H1 (cell line): Measurements from ENCODE around the gene ZNF221. TPM values are rescaled to one million over a fixed set of nuclear protein-coding genes. Genes with fewer than 3 reads are reported as not detected.

ENCODE experiments used
- CTCF ChIA-PET: fragments of 300-600 bp; sonication (Branson Sonifier 250); formaldehyde crosslinking; loops from one replicate; lab custom pipeline; 2021; ENCODE audit not compliant: partially characterized antibody; lab: Charles Lee
- POLR2A ChIA-PET: fragments of 300-600 bp; sonication (Branson Sonifier 250); formaldehyde crosslinking; loops from one replicate; lab custom pipeline; 2021; ENCODE audit warnings: inconsistent platforms; ENCODE audit not compliant: partially characterized antibody; lab: Charles Lee
- DNase-seq, 2 experiments: peaks; one replicate each; pipeline versions ENCODE4 v3.0.0 to v3.0.0-alpha.2; 2010 to 2022; ENCODE audit warnings: low spot score in 2 of 2, low read depth in 1 of 2, mixed read lengths in 1 of 2
- FAIRE-seq: peaks from 2 replicates; lab custom pipeline; 2011; peaks lifted over from hg19 to GRCh38; lab: Jason Lieb, UNC
- H2AFZ ChIP-seq: 2 replicates; pipeline ENCODE4 v1.8.1; 2012; ENCODE audit warnings: low read length, inconsistent platforms
- H2AK5ac ChIP-seq: 2 replicates; pipeline ENCODE4 v1.6.1; 2013; ENCODE audit warnings: low read depth, low read length
- H2BK120ac ChIP-seq: replicated peaks from 2 replicates; pipeline ENCODE3; 2013; ENCODE audit warnings: low read depth, low read length, inconsistent platforms
- H2BK12ac ChIP-seq: 2 replicates; pipeline ENCODE4 v1.6.1; 2013; ENCODE audit warnings: low read depth, low read length
- H2BK15ac ChIP-seq: 2 replicates; pipeline ENCODE4 v1.6.1; 2013; ENCODE audit warnings: low read length
- H2BK20ac ChIP-seq: 2 replicates; pipeline ENCODE4 v1.6.1; 2013; ENCODE audit warnings: low read length
- H2BK5ac ChIP-seq: 2 replicates; pipeline ENCODE4 v1.6.1; 2013; ENCODE audit warnings: low read depth, low read length
- H3K14ac ChIP-seq: 2 replicates; pipeline ENCODE4 v1.6.1; 2013; ENCODE audit warnings: inconsistent platforms; ENCODE audit not compliant: insufficient read length
- H3K18ac ChIP-seq: 2 replicates; pipeline ENCODE4 v1.6.1; 2013; ENCODE audit warnings: low read length; ENCODE audit errors: extremely low read depth
- H3K23ac ChIP-seq: 2 replicates; pipeline ENCODE4 v1.6.1; 2013; ENCODE audit warnings: inconsistent platforms; ENCODE audit not compliant: insufficient read length
- H3K23me2 ChIP-seq: 2 replicates; pipeline ENCODE4 v1.6.1; 2013; ENCODE audit warnings: low read depth, low read length
- H3K27ac ChIP-seq: 2 replicates; pipeline ENCODE4 v1.6.1; 2011; ENCODE audit warnings: low read depth, low read length, inconsistent platforms
- H3K27me3 ChIP-seq, 4 experiments: replicated peaks in 1 of 4; 1 replicate in 1 of 4; 2 replicates in 3 of 4; pipeline versions ENCODE4 v1.6.1 to v1.8.1; 2011 to 2013; ENCODE audit warnings: low read length in 3 of 4, mild to moderate bottlenecking in 3 of 4, inconsistent platforms in 2 of 4, mixed read lengths in 2 of 4, moderate library complexity in 1 of 4; ENCODE audit not compliant: control insufficient read depth in 3 of 4, insufficient read depth in 3 of 4; ENCODE audit errors: extremely low read depth in 1 of 4
- H3K36me3 ChIP-seq, 4 experiments: 2 replicates each; pipeline versions ENCODE4 v1.6.1 to v1.8.1; 2011 to 2013; ENCODE audit warnings: mild to moderate bottlenecking in 4 of 4, low read length in 3 of 4, moderate library complexity in 2 of 4, control low read depth in 1 of 4, inconsistent platforms in 1 of 4; ENCODE audit not compliant: insufficient read depth in 4 of 4, control insufficient read depth in 2 of 4
- H3K4ac ChIP-seq: replicated peaks from 2 replicates; pipeline ENCODE3; 2013; ENCODE audit warnings: low read length, low read depth, mixed read lengths, inconsistent platforms; ENCODE audit not compliant: insufficient read length
- H3K4me1 ChIP-seq, 4 experiments: replicated peaks in 1 of 4; 1 replicate in 1 of 4; 2 replicates in 3 of 4; pipeline versions ENCODE4 v1.6.1 to v1.8.1; 2011 to 2013; ENCODE audit warnings: low read length in 3 of 4, inconsistent platforms in 2 of 4, mixed read lengths in 1 of 4; ENCODE audit not compliant: insufficient read depth in 4 of 4, control insufficient read depth in 3 of 4
- H3K4me2 ChIP-seq, 2 experiments: 2 replicates each; pipeline versions ENCODE4 v1.6.1 to v1.8.1; 2011 to 2013; ENCODE audit warnings: low read depth in 2 of 2, low read length in 2 of 2, control low read depth in 1 of 2, inconsistent platforms in 1 of 2, mild to moderate bottlenecking in 1 of 2; ENCODE audit not compliant: insufficient read depth in 1 of 2
- H3K4me3 ChIP-seq, 4 experiments: fragments of 200-600, 300-600 bp in 1 of 4; sonication (generic), shearing (Covaris generic), sonication (Bioruptor Twin) in 1 of 4; 2 replicates each; pipeline versions ENCODE4 v1.5.1 to v1.8.1; 2011 to 2016; ENCODE audit warnings: low read length in 4 of 4, low read depth in 3 of 4, control low read depth in 2 of 4, inconsistent platforms in 2 of 4, mild to moderate bottlenecking in 2 of 4, mixed read lengths in 1 of 4, moderate library complexity in 1 of 4; ENCODE audit not compliant: insufficient read depth in 2 of 4; ENCODE audit errors: extremely low read depth in 1 of 4
- H3K56ac ChIP-seq: replicated peaks from 2 replicates; pipeline ENCODE3; 2013; ENCODE audit warnings: low read depth, mild to moderate bottlenecking, mixed read lengths, low read length, inconsistent platforms; ENCODE audit not compliant: insufficient read length
- H3K79me1 ChIP-seq: 2 replicates; pipeline ENCODE4 v1.6.1; 2013; ENCODE audit warnings: low read depth, low read length, control low read depth
- H3K79me2 ChIP-seq, 2 experiments: 2 replicates each; pipeline versions ENCODE4 v1.6.1 to v1.8.1; 2012 to 2013; ENCODE audit warnings: low read length in 2 of 2, mild to moderate bottlenecking in 2 of 2, inconsistent platforms in 1 of 2; ENCODE audit not compliant: insufficient read depth in 2 of 2, control insufficient read depth in 1 of 2
- H3K9ac ChIP-seq, 4 experiments: replicated peaks in 1 of 4; 1 replicate in 1 of 4; 2 replicates in 3 of 4; pipeline versions ENCODE4 v1.6.1 to v1.8.1; 2011 to 2013; ENCODE audit warnings: low read depth in 3 of 4, low read length in 3 of 4, control low read depth in 2 of 4, mild to moderate bottlenecking in 2 of 4, moderate library complexity in 2 of 4, inconsistent platforms in 1 of 4; ENCODE audit errors: extremely low read depth in 1 of 4
- H3K9me3 ChIP-seq, 2 experiments: 2 replicates each; pipeline versions ENCODE4 v1.6.1 to v1.8.1; 2012 to 2013; ENCODE audit warnings: mild to moderate bottlenecking in 2 of 2, moderate library complexity in 2 of 2, control low read depth in 1 of 2, inconsistent platforms in 1 of 2, low read depth in 1 of 2, low read length in 1 of 2, mixed read lengths in 1 of 2; ENCODE audit not compliant: insufficient read depth in 2 of 2
- H4K20me1 ChIP-seq, 2 experiments: replicated peaks in 1 of 2; 2 replicates each; pipeline versions ENCODE3 to v1.8.1; 2011 to 2013; ENCODE audit warnings: inconsistent platforms in 2 of 2, low read length in 2 of 2, mild to moderate bottlenecking in 1 of 2; ENCODE audit not compliant: insufficient read depth in 2 of 2, control insufficient read depth in 1 of 2
- H4K5ac ChIP-seq: 2 replicates; pipeline ENCODE4 v1.6.1; 2013; ENCODE audit warnings: low read length, low read depth, mixed read lengths, inconsistent platforms; ENCODE audit not compliant: insufficient read length
- H4K8ac ChIP-seq: 2 replicates; pipeline ENCODE4 v1.8.0; 2013; ENCODE audit warnings: mild to moderate bottlenecking, moderate library complexity, low read length, inconsistent platforms; ENCODE audit not compliant: insufficient read depth; ENCODE audit errors: extremely low read depth
- H4K91ac ChIP-seq: replicated peaks from 2 replicates; pipeline ENCODE3; 2013; ENCODE audit warnings: low read length, mixed read lengths, inconsistent platforms; ENCODE audit not compliant: insufficient read length
- E2F6 ChIP-seq: IDR thresholded peaks from 2 replicates; pipeline ENCODE4 v1.6.1; 2012; ENCODE audit warnings: inconsistent platforms
- EZH2 ChIP-seq: fragments of 200-600 bp; sonication (generic); IDR thresholded peaks from 2 replicates; pipeline ENCODE4 v1.7.1; 2012; ENCODE audit warnings: low read depth, mild to moderate bottlenecking, moderate library complexity, low read length, inconsistent platforms; ENCODE audit not compliant: severe bottlenecking
- GABPA ChIP-seq: IDR thresholded peaks from 2 replicates; pipeline ENCODE4 v1.6.1; 2011; ENCODE audit warnings: mild to moderate bottlenecking, low read length, moderate library complexity, borderline replicate concordance; ENCODE audit not compliant: insufficient read depth
- KDM4A ChIP-seq: IDR thresholded peaks from one replicate; pipeline ENCODE4 v1.7.1; 2012; ENCODE audit warnings: low read depth, mild to moderate bottlenecking, moderate library complexity, low read length, inconsistent platforms; ENCODE audit not compliant: severe bottlenecking
- PHF8 ChIP-seq: fragments of 200-600 bp; sonication (generic); conservative IDR thresholded peaks from 2 replicates; pipeline ENCODE4 v1.7.1; 2012; ENCODE audit warnings: low read depth, mild to moderate bottlenecking, inconsistent platforms, low read length, moderate library complexity
- SAP30 ChIP-seq: fragments of 300-600 bp; sonication (generic); IDR thresholded peaks from 2 replicates; pipeline ENCODE4 v1.7.1; 2012; ENCODE audit warnings: low read length, moderate library complexity, mild to moderate bottlenecking, inconsistent platforms; ENCODE audit not compliant: insufficient read depth, insufficient replicate concordance
- WGBS, 2 experiments: shearing (Covaris generic) in 1 of 2; methylation state at CpG; one replicate each; pipeline versions ENCODE4 v1.1.6 to v1.1.7; 2013 to 2015; ENCODE audit warnings: low lambda C conversion rate in 2 of 2, mixed read lengths in 2 of 2, inconsistent platforms in 1 of 2, low coverage in 1 of 2, missing lambda C conversion rate in 1 of 2; ENCODE audit not compliant: insufficient replicate concordance in 2 of 2, insufficient coverage in 1 of 2, insufficient read length in 1 of 2; ENCODE audit errors: extremely low coverage in 1 of 2, missing lambda C conversion rate in 1 of 2; 5-methylcytosine and 5-hydroxymethylcytosine counted together
- polyA plus RNA-seq, 7 experiments: library from polyadenylated mRNA; depleted of rRNA in 3 of 7; stranded (reverse) in 5 of 7; unstranded in 2 of 7; fragments of >200 nt in 5 of 7; fragments of 200-250 nt in 2 of 7; gene quantifications; 1 replicate in 5 of 7; 2 replicates in 1 of 7; 4 replicates in 1 of 7; pipeline versions ENCODE4 v1.2.1 to v1.2.3, GENCODE V29; 2011 to 2013; ENCODE audit warnings: missing spikeins in 2 of 7, mixed read lengths in 2 of 7
- total RNA-seq: library from RNA; stranded (reverse); fragmentation: NEBNext Ultra II Directional; extraction: Animal tissue kit (Norgen Biotek cat#: 25700); gene quantifications from 2 replicates; pipeline ENCODE4 v1.2.1, GENCODE V29; 2021

The ZNF221 gene
- total and polyA plus RNA-seq, 2 of the 8 experiments (the other 6 are each of a cell fraction or from before 2014, with no cell fraction given), result 0.50 to 8.4 TPM

DNA sequence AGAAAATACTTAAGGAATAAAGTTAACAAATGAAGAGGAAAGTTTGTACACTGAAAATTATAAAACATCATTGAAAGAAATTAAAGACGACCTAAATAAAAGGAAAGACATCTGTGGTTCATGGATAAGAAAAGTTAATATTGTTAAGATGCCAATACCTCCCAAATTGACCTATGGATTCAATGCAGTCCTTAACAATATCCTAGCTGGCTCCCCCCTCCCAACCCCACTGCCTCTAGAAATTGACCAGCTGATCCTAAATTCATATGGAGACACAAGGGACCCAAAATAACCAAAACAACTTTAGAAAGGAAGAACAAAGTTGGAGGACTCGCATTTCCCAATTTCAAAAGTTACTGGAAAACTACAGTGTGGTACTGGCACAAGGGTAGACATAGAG, 44.3 kb upstream of the ZNF221 start:
- 85% methylated on average over 2 of the region's 2 CpGs; no CpG with 5 or more reads in 1 of the 2 experiments for WGBS, 2 experiments
- FAIRE-seq, result no peak

More for the DNA sequence above, 44.3 kb upstream of the ZNF221 start:
- peaks cover 0 to 3% (median 2%) of the 10 kb centered on the region in 4 experiments; a peak in 4 of 7 replicates for H3K27me3 ChIP-seq
- no peak overlapping the region for H2AK5ac ChIP-seq
- H4K8ac ChIP-seq, result no peak overlapping the region
- H2BK120ac ChIP-seq, result no peak overlapping the region
- H3K4ac ChIP-seq, result no peak overlapping the region
- ChIA-PET POLR2A (no interaction called here), CTCF (no interaction called here)
- no peak overlapping the region for H3K23ac ChIP-seq
- no peaks in the 10 kb centered on the region for H4K20me1 ChIP-seq
- H3K23me2 ChIP-seq, result peaks cover 6% of the 10 kb centered on the region
- H3K36me3 ChIP-seq, result peaks cover 0 to 6% (median 0%) of the 10 kb centered on the region in 4 experiments; a peak in 1 of 8 replicates
- H3K79me2 ChIP-seq, result no peaks in the 10 kb centered on the region
- TF ChIP-seq SAP30 (no peak), KDM4A (no peak), E2F6 (no peak), GABPA (no peak), PHF8 (no peak), EZH2 (no peak)
- TF ChIP-seq, all 59 proteins: peak for 0
- no peak overlapping the region for H4K91ac ChIP-seq
- H3K14ac ChIP-seq, result no peak overlapping the region
- H3K9me3 ChIP-seq, result peaks cover 35 to 46% of the 10 kb centered on the region in 2 experiments
- H3K18ac ChIP-seq, result no peak overlapping the region
- no peak overlapping the region for H3K4me2 ChIP-seq
- H4K5ac ChIP-seq, result no peak overlapping the region
- no peaks in the 10 kb centered on the region for H3K79me1 ChIP-seq
- no peak overlapping the region for H2BK20ac ChIP-seq
- H2AFZ ChIP-seq, result no peak overlapping the region
- no peak overlapping the region for H2BK12ac ChIP-seq
- no peak for DNase-seq
- H3K4me3 ChIP-seq, result no peak overlapping the region
- H3K9ac ChIP-seq, result no peak overlapping the region
- no peak overlapping the region for H2BK5ac ChIP-seq
- no peak overlapping the region for H3K27ac ChIP-seq
- H2BK15ac ChIP-seq, result no peak overlapping the region
- peaks cover 0 to 3% (median 0%) of the 10 kb centered on the region in 4 experiments; a peak in 1 of 7 replicates for H3K4me1 ChIP-seq
- no peak overlapping the region for H3K56ac ChIP-seq
